Neural cell (in vitro differentiated cells): Measurements from ENCODE around the gene PCGF6. TPM values are rescaled to one million over a fixed set of nuclear protein-coding genes. Genes with fewer than 3 reads are reported as not detected.

Source experiments
- H2AFZ ChIP-seq: fragments of 200-600, 300-800 bp; sonication (generic), shearing (Covaris generic); 2 replicates; pipeline ENCODE4 v1.6.0; 2014; ENCODE audit warnings: low read depth, mild to moderate bottlenecking, antibody characterized with exemption, low read length, moderate library complexity
- H3F3A ChIP-seq: fragments of 200-600 bp; shearing (Covaris generic); 2 replicates; pipeline ENCODE4 v1.6.1; 2016; ENCODE audit warnings: mild to moderate bottlenecking, moderate library complexity, mixed read lengths, antibody characterized with exemption, low read length; ENCODE audit not compliant: insufficient read depth, poor library complexity, severe bottlenecking
- H3K27ac ChIP-seq: fragments of 200-600, 300-800 bp; sonication (generic), shearing (Covaris generic); 2 replicates; pipeline ENCODE4 v1.5.1; 2014; ENCODE audit warnings: mild to moderate bottlenecking, low read length, moderate library complexity
- H3K27me3 ChIP-seq: fragments of 300-800, 200-600 bp; sonication (generic), shearing (Covaris generic); 2 replicates; pipeline ENCODE4 v1.6.0; 2014; ENCODE audit warnings: mild to moderate bottlenecking, low read depth, low read length, moderate library complexity; ENCODE audit not compliant: insufficient read depth
- H3K36me3 ChIP-seq: fragments of 300-800, 200-600 bp; sonication (generic), shearing (Covaris generic); 2 replicates; pipeline ENCODE4 v1.5.1; 2014; ENCODE audit warnings: mild to moderate bottlenecking, antibody characterized with exemption, low read length, moderate library complexity; ENCODE audit not compliant: insufficient read depth
- H3K4me2 ChIP-seq: fragments of 300-800, 200-600 bp; sonication (generic), shearing (Covaris generic); 2 replicates; pipeline ENCODE4 v1.6.0; 2014; ENCODE audit warnings: mild to moderate bottlenecking, low read length
- H3K4me3 ChIP-seq: fragments of 300-800, 200-600 bp; sonication (generic), shearing (Covaris generic); 2 replicates; pipeline ENCODE4 v1.5.1; 2014; ENCODE audit warnings: mild to moderate bottlenecking, low read length, moderate library complexity
- H3K79me2 ChIP-seq: fragments of 200-600 bp; shearing (Covaris generic); replicated peaks from 2 replicates; pipeline ENCODE4 v1.6.0; 2014; ENCODE audit warnings: mild to moderate bottlenecking, low read length, moderate library complexity; ENCODE audit not compliant: insufficient read depth
- H3K9ac ChIP-seq: fragments of 300-800, 200-600 bp; sonication (generic), shearing (Covaris generic); 2 replicates; pipeline ENCODE4 v1.6.1; 2016; ENCODE audit warnings: mild to moderate bottlenecking, low read length, mixed read lengths
- H3K9me2 ChIP-seq: fragments of 200-600 bp; shearing (Covaris generic); 2 replicates; pipeline ENCODE4 v1.6.1; 2016; ENCODE audit warnings: mild to moderate bottlenecking, low read length, mixed read lengths; ENCODE audit not compliant: insufficient read depth
- H3K9me3 ChIP-seq: fragments of 200-600, 300-800 bp; sonication (generic), shearing (Covaris generic); 2 replicates; pipeline ENCODE4 v1.6.1; 2016; ENCODE audit warnings: mild to moderate bottlenecking, mixed run types, low read length, moderate library complexity, mixed read lengths
- H4K20me1 ChIP-seq: fragments of 200-600 bp; shearing (Covaris generic); 2 replicates; pipeline ENCODE4 v1.6.1; 2016; ENCODE audit warnings: mild to moderate bottlenecking, mixed run types; ENCODE audit not compliant: insufficient read depth
- EP300 ChIP-seq: fragments of 450-650 bp; conservative IDR thresholded peaks from 2 replicates; pipeline ENCODE4 v1.6.1; 2014; ENCODE audit warnings: antibody characterized with exemption, mild to moderate bottlenecking, moderate library complexity; ENCODE audit not compliant: poor library complexity, severe bottlenecking
- EZH2 ChIP-seq: fragments of 200-600, 300-800 bp; shearing (Covaris generic), sonication (generic); IDR thresholded peaks from 2 replicates; pipeline ENCODE4 v1.6.1; 2014; ENCODE audit warnings: antibody characterized with exemption, low read length, borderline replicate concordance, mild to moderate bottlenecking; ENCODE audit not compliant: insufficient read depth, poor library complexity, severe bottlenecking
- MXI1 ChIP-seq: fragments of 450-650 bp; conservative IDR thresholded peaks from 2 replicates; pipeline ENCODE4 v1.6.1; 2014; ENCODE audit warnings: antibody characterized with exemption, mild to moderate bottlenecking; ENCODE audit not compliant: poor library complexity, severe bottlenecking
- POLR2AphosphoS5 ChIP-seq: IDR thresholded peaks from 2 replicates; pipeline ENCODE4 v1.6.1; 2012
- RAD21 ChIP-seq: fragments of 450-650 bp; conservative IDR thresholded peaks from 2 replicates; pipeline ENCODE4 v1.6.1; 2014; ENCODE audit warnings: antibody characterized with exemption, mild to moderate bottlenecking, moderate library complexity
- REST ChIP-seq: IDR thresholded peaks from 2 replicates; pipeline ENCODE4 v1.6.1; 2012; ENCODE audit warnings: borderline replicate concordance
- SMC3 ChIP-seq: fragments of 450-650 bp; conservative IDR thresholded peaks from 2 replicates; pipeline ENCODE4 v1.6.1; 2014; ENCODE audit warnings: antibody characterized with exemption, mild to moderate bottlenecking, moderate library complexity; ENCODE audit not compliant: poor library complexity
- TAF1 ChIP-seq: IDR thresholded peaks from 2 replicates; pipeline ENCODE4 v1.6.1; 2012; ENCODE audit warnings: low read depth
- polyA plus RNA-seq: library from polyadenylated mRNA; depleted of rRNA; stranded (reverse); fragments of >200 nt; gene quantifications from 2 replicates; pipeline ENCODE4 v1.2.3, GENCODE V29; 2014
- TF ChIP-seq, protein P1 (sequence below): fragments of 450-650 bp; IDR thresholded peaks from 2 replicates; pipeline ENCODE4 v1.5.1; 2014; ENCODE audit warnings: antibody characterized with exemption, mild to moderate bottlenecking, moderate library complexity; ENCODE audit not compliant: poor library complexity, severe bottlenecking

The PCGF6 gene
- polyA plus RNA-seq, 1 donor from 2014 or later = 31.3 TPM

DNA sequence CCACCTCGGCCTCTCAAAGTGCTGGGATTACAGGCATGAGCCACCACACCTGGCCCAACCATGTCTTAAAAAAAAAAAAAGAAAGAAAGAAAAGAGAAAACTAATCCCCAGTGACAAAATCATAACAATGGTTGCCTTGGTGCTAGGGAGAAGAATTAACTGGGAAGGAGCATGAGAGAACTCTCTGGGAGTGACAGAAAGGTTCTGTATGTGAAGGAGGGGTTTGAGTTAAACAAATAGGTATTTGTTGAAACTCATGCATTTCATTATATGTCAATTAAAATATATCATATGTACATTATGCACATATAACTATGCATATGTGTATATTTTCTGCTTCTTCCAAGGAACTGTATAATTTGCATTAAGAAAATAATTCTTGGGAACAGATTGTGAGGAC lies 40.7 kb downstream of the PCGF6 start:
- no peaks in the 10 kb centered on the region for H3K27me3 ChIP-seq
- H3K36me3 ChIP-seq = no peaks in the 10 kb centered on the region
- no peak overlapping the region for H3K4me3 ChIP-seq
- no peaks in the 10 kb centered on the region for H3F3A ChIP-seq
- no peaks in the 10 kb centered on the region for H3K9me2 ChIP-seq
- H2AFZ ChIP-seq = no peak overlapping the region
- no peaks in the 10 kb centered on the region for H3K9me3 ChIP-seq
- no peaks in the 10 kb centered on the region for H3K79me2 ChIP-seq
- H3K27ac ChIP-seq = no peak overlapping the region
- no peaks in the 10 kb centered on the region for H4K20me1 ChIP-seq
- H3K4me2 ChIP-seq = no peak overlapping the region
- no peak overlapping the region for H3K9ac ChIP-seq
- TF ChIP-seq RAD21 (no peak), REST (no peak), TAF1 (no peak), SMC3 (no peak), EP300 (no peak), MXI1 (no peak)
- TF ChIP-seq, protein P1, sequence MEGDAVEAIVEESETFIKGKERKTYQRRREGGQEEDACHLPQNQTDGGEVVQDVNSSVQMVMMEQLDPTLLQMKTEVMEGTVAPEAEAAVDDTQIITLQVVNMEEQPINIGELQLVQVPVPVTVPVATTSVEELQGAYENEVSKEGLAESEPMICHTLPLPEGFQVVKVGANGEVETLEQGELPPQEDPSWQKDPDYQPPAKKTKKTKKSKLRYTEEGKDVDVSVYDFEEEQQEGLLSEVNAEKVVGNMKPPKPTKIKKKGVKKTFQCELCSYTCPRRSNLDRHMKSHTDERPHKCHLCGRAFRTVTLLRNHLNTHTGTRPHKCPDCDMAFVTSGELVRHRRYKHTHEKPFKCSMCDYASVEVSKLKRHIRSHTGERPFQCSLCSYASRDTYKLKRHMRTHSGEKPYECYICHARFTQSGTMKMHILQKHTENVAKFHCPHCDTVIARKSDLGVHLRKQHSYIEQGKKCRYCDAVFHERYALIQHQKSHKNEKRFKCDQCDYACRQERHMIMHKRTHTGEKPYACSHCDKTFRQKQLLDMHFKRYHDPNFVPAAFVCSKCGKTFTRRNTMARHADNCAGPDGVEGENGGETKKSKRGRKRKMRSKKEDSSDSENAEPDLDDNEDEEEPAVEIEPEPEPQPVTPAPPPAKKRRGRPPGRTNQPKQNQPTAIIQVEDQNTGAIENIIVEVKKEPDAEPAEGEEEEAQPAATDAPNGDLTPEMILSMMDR = no peak

DNA sequence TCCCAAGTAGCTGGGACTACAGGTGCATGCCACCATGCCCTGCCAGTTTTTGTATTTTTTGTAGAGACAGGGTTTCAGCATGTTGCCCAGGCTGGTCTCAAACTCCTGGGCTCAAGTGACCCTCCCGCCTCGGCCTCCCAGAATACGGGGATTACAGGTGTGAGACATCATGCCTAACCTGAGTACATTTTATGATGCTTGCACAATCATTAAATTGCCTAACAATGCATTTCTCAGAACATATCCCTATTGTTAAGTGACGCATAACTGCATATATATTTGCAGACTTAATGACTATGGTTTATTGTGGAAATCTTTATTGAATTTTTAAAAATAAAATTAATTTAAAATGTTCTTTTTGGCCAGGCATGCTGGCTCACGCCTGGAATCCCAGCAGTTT lies 43.3 kb downstream of the PCGF6 start:
- Histone ChIP-seq H2AFZ (no peak overlapping the region), H3K9ac (no peak overlapping the region), H3K27me3 (no peaks in the 10 kb centered on the region), H3K9me3 (no peaks in the 10 kb centered on the region), H3K4me3 (no peak overlapping the region), H3K4me2 (no peak overlapping the region), H3K36me3 (no peaks in the 10 kb centered on the region), H3K9me2 (no peaks in the 10 kb centered on the region), H3K79me2 (no peaks in the 10 kb centered on the region), H3K27ac (no peak overlapping the region), H3F3A (no peaks in the 10 kb centered on the region), H4K20me1 (no peaks in the 10 kb centered on the region)
- TF ChIP-seq TAF1 (no peak), MXI1 (no peak), EZH2 (no peak), POLR2AphosphoS5 (no peak), REST (no peak), SMC3 (no peak), RAD21 (no peak), EP300 (no peak)
- TF ChIP-seq, protein P1 = no peak
